ENCODE data around the gene TRIM44.
A peak's percentile ranks its signal among the peaks of the same experiment; 100 is the strongest.
"Not testable (repeated sequence)": the region's sequence is repeated elsewhere in the genome, so short reads cannot be mapped to it uniquely, and the experiment has no call there.

Gene TRIM44

GRCh38 chr11:35658020-35658948 lies 4.3 kb upstream of the TRIM44 start:
- FAIRE-seq = no peak
- TF ChIP-seq TAF1 (IDR thresholded peaks at IDR 0.05; ENCODE audit: borderline replicate concordance, low read depth, low read length) = no peak
- no peak for TF ChIP-seq POLR2AphosphoS5 (IDR thresholded peaks at IDR 0.05; ENCODE audit: low read depth, low read length)
- TF ChIP-seq POLR2A (IDR thresholded peaks at IDR 0.05; ENCODE audit: low read depth, low read length) = no peak
- DNase-seq (ENCODE audit: insufficient read length) = no peak

GRCh38 chr11:35661534-35661933 lies 1.0 kb upstream of the TRIM44 start:
- no peak for DNase-seq (ENCODE audit: insufficient read length)
- TF ChIP-seq TAF1 (IDR thresholded peaks at IDR 0.05; ENCODE audit: borderline replicate concordance, low read depth, low read length) (no peak), POLR2AphosphoS5 (IDR thresholded peaks at IDR 0.05; ENCODE audit: low read depth, low read length) (no peak), POLR2A (IDR thresholded peaks at IDR 0.05; ENCODE audit: low read depth, low read length) (no peak)
- FAIRE-seq = peak; percentile 53

- FAIRE-seq = peak; percentile 98
- DNase-seq (ENCODE audit: insufficient read length) = no peak
- no peak for TF ChIP-seq POLR2A (IDR thresholded peaks at IDR 0.05; ENCODE audit: low read depth, low read length)
These were observed 420 bp upstream of the TRIM44 start for GRCh38 chr11:35662061-35662648.

GRCh38 chr11:35663408-35663702 lies 780 bp downstream of the TRIM44 start:
- DNase-seq (ENCODE audit: insufficient read length) (no peak), FAIRE-seq (no peak)

GRCh38 chr11:35664977-35665441 lies 2.4 kb downstream of the TRIM44 start:
- FAIRE-seq = no peak
- DNase-seq (ENCODE audit: insufficient read length) = no peak
- no peak for TF ChIP-seq POLR2A (IDR thresholded peaks at IDR 0.05; ENCODE audit: low read depth, low read length)
- TF ChIP-seq POLR2AphosphoS5 (IDR thresholded peaks at IDR 0.05; ENCODE audit: low read depth, low read length) = no peak
- TF ChIP-seq TAF1 (IDR thresholded peaks at IDR 0.05; ENCODE audit: borderline replicate concordance, low read depth, low read length) = no peak

More at GRCh38 chr11:35663408-35663702, 780 bp downstream of the TRIM44 start:
- no peak for TF ChIP-seq TAF1 (IDR thresholded peaks at IDR 0.05; ENCODE audit: borderline replicate concordance, low read depth, low read length)

- DNase-seq (ENCODE audit: insufficient read length) (no peak), FAIRE-seq (no peak)
- TF ChIP-seq POLR2A (IDR thresholded peaks at IDR 0.05; ENCODE audit: low read depth, low read length) (no peak), TAF1 (IDR thresholded peaks at IDR 0.05; ENCODE audit: borderline replicate concordance, low read depth, low read length) (no peak), POLR2AphosphoS5 (IDR thresholded peaks at IDR 0.05; ENCODE audit: low read depth, low read length) (no peak)
These were observed 4.7 kb downstream of the TRIM44 start for GRCh38 chr11:35667257-35667656.

- not testable (repeated sequence) for FAIRE-seq
These were observed 5.8 kb downstream of the TRIM44 start for GRCh38 chr11:35668350-35668749.

GRCh38 chr11:35671396-35672127 lies 9.0 kb downstream of the TRIM44 start:
- FAIRE-seq = no peak
- TF ChIP-seq POLR2A (IDR thresholded peaks at IDR 0.05; ENCODE audit: low read depth, low read length) (no peak), POLR2AphosphoS5 (IDR thresholded peaks at IDR 0.05; ENCODE audit: low read depth, low read length) (no peak), TAF1 (IDR thresholded peaks at IDR 0.05; ENCODE audit: borderline replicate concordance, low read depth, low read length) (no peak)

More at GRCh38 chr11:35668350-35668749, 5.8 kb downstream of the TRIM44 start:
- DNase-seq (ENCODE audit: insufficient read length) = not testable (repeated sequence)

GRCh38 chr11:35672608-35673007 lies 10.0 kb downstream of the TRIM44 start:
- FAIRE-seq (no peak), DNase-seq (ENCODE audit: insufficient read length) (no peak)
- no peak for TF ChIP-seq POLR2AphosphoS5 (IDR thresholded peaks at IDR 0.05; ENCODE audit: low read depth, low read length)
- TF ChIP-seq TAF1 (IDR thresholded peaks at IDR 0.05; ENCODE audit: borderline replicate concordance, low read depth, low read length) = no peak
- no peak for TF ChIP-seq POLR2A (IDR thresholded peaks at IDR 0.05; ENCODE audit: low read depth, low read length)

More at GRCh38 chr11:35671396-35672127, 9.0 kb downstream of the TRIM44 start:
- no peak for DNase-seq (ENCODE audit: insufficient read length)

- FAIRE-seq (peak; percentile 65), DNase-seq (ENCODE audit: insufficient read length) (no peak)
- no peak for TF ChIP-seq TAF1 (IDR thresholded peaks at IDR 0.05; ENCODE audit: borderline replicate concordance, low read depth, low read length)
- no peak for TF ChIP-seq POLR2AphosphoS5 (IDR thresholded peaks at IDR 0.05; ENCODE audit: low read depth, low read length)
These were observed 13.5 kb downstream of the TRIM44 start for GRCh38 chr11:35675901-35676610.

- FAIRE-seq (no peak), DNase-seq (ENCODE audit: insufficient read length) (no peak)
- no peak for TF ChIP-seq TAF1 (IDR thresholded peaks at IDR 0.05; ENCODE audit: borderline replicate concordance, low read depth, low read length)
- no peak for TF ChIP-seq POLR2AphosphoS5 (IDR thresholded peaks at IDR 0.05; ENCODE audit: low read depth, low read length)
- TF ChIP-seq POLR2A (IDR thresholded peaks at IDR 0.05; ENCODE audit: low read depth, low read length) = no peak
These were observed 14.0 kb downstream of the TRIM44 start for GRCh38 chr11:35676611-35676965.

Data from GM12892 (cell line).